GM12878 (cell line): Measurements from ENCODE around the gene ADAM10. TPM values are rescaled to one million over a fixed set of nuclear protein-coding genes. Genes with fewer than 3 reads are reported as not detected.

Experiments used
- ATAC-seq: fragments of 200-7000 bp; cut with Tn5 transposase; 3 replicates; pipeline ENCODE4 v1.9.1; 2020; ENCODE audit warnings: mild to moderate bottlenecking, moderate library complexity
- BruUV-seq: library from RNA; stranded (reverse); fragments of 400-500 nt; replicated peaks from 2 replicates; lab custom pipeline; 2021; lab: Mats Ljungman, UMichigan
- CTCF ChIA-PET: fragments of 300-600 bp; sonication (Branson Sonifier 250); formaldehyde crosslinking; extraction: SDS; loops from one replicate; lab custom pipeline; 2021; ENCODE audit warnings: inconsistent platforms; lab: Yijun Ruan, JAX
- POLR2A ChIA-PET: fragments of 350-600 bp; formaldehyde crosslinking; extraction: SDS; loops from one replicate; lab custom pipeline; 2021; ENCODE audit warnings: inconsistent platforms; lab: Charles Lee
- RAD21 ChIA-PET: fragments of 300-600 bp; sonication (Branson Sonifier 250); formaldehyde crosslinking; loops from one replicate; lab custom pipeline; 2023; ENCODE audit warnings: antibody characterized with exemption; ENCODE audit not compliant: unreplicated experiment; lab: Charles Lee
- SMC1A ChIA-PET: fragments of 300-600 bp; sonication (Branson Sonifier 250); formaldehyde crosslinking; loops from one replicate; lab custom pipeline; 2023; ENCODE audit not compliant: unreplicated experiment, uncharacterized antibody; lab: Charles Lee
- DNase-seq: peaks from one replicate; pipeline ENCODE4 v3.0.0-alpha.2; 2011; ENCODE audit warnings: low read depth, low spot score
- FAIRE-seq: peaks from 3 replicates; lab custom pipeline; 2011; peaks lifted over from hg19 to GRCh38; lab: Jason Lieb, UNC
- H2AFZ ChIP-seq: 2 replicates; pipeline ENCODE4 v1.6.0; 2011; ENCODE audit warnings: low read depth, low read length, control low read depth; ENCODE audit not compliant: control insufficient read depth
- H3K27ac ChIP-seq: 2 replicates; pipeline ENCODE4 v1.5.1; 2011; ENCODE audit warnings: control low read depth; ENCODE audit not compliant: control insufficient read depth, insufficient read depth
- H3K27me3 ChIP-seq, 2 experiments: replicated peaks in 1 of 2; 2 replicates each; pipeline versions ENCODE4 v1.6.0 to v1.6.1; 2011; ENCODE audit warnings: low read length in 1 of 2; ENCODE audit not compliant: control insufficient read depth in 2 of 2, insufficient read depth in 2 of 2
- H3K36me3 ChIP-seq, 2 experiments: 2 replicates each; pipeline ENCODE4 v1.5.1; 2011; ENCODE audit warnings: low read length in 1 of 2; ENCODE audit not compliant: control insufficient read depth in 2 of 2, insufficient read depth in 2 of 2
- H3K4me1 ChIP-seq: 2 replicates; pipeline ENCODE4 v1.6.1; 2011; ENCODE audit warnings: mild to moderate bottlenecking, low read length, moderate library complexity, mixed read lengths; ENCODE audit not compliant: control insufficient read depth, insufficient read depth
- H3K4me2 ChIP-seq: 2 replicates; pipeline ENCODE4 v1.6.0; 2011; ENCODE audit warnings: control low read depth; ENCODE audit not compliant: control insufficient read depth, insufficient read depth
- H3K4me3 ChIP-seq: fragments of 200-600 bp; sonication (generic); 2 replicates; pipeline ENCODE4 v1.5.1; 2016
- H3K79me2 ChIP-seq: 2 replicates; pipeline ENCODE4 v1.6.0; 2011; ENCODE audit warnings: low read length; ENCODE audit not compliant: control insufficient read depth, insufficient read depth
- H3K9ac ChIP-seq: 2 replicates; pipeline ENCODE4 v1.8.0; 2011; ENCODE audit warnings: low read length, control low read depth, mixed read lengths; ENCODE audit not compliant: control insufficient read depth, insufficient read depth
- H3K9me3 ChIP-seq: replicated peaks from 3 replicates; pipeline ENCODE4 v1.5.1; 2011; ENCODE audit warnings: mild to moderate bottlenecking, low read length; ENCODE audit not compliant: control insufficient read depth, insufficient read depth
- H4K20me1 ChIP-seq: 2 replicates; pipeline ENCODE4 v1.6.0; 2011; ENCODE audit not compliant: control insufficient read depth, insufficient read depth
- CHD1 ChIP-seq: IDR thresholded peaks from 2 replicates; pipeline ENCODE4 v1.6.1; 2012; ENCODE audit warnings: low read depth, low read length, improper control_type of control experiment
- EGR1 ChIP-seq, 2 experiments: IDR thresholded peaks; 1 replicate in 1 of 2; 2 replicates in 1 of 2; pipeline ENCODE4 v1.6.1; 2011 to 2012; ENCODE audit warnings: low read depth in 2 of 2, low read length in 2 of 2, borderline replicate concordance in 1 of 2, mild to moderate bottlenecking in 1 of 2, moderate library complexity in 1 of 2
- NFXL1 ChIP-seq: fragments of 450-650 bp; IDR thresholded peaks from 2 replicates; pipeline ENCODE4 v1.6.1; 2017; ENCODE audit warnings: antibody characterized with exemption, mild to moderate bottlenecking, borderline replicate concordance
- ZBED1 ChIP-seq: IDR thresholded peaks from 2 replicates; pipeline ENCODE4 v1.6.1; 2016; ENCODE audit warnings: borderline replicate concordance
- WGBS: methylation state at CpG from one replicate; pipeline ENCODE4 v1.1.6; 2016; ENCODE audit warnings: low lambda C conversion rate; ENCODE audit not compliant: insufficient replicate concordance, insufficient coverage; ENCODE audit errors: missing lambda C conversion rate; 5-methylcytosine and 5-hydroxymethylcytosine counted together
- in situ Hi-C: fragments of 300-500 bp; cut with MboI; formaldehyde crosslinking; loops from 9 replicates; pipeline ENCODE4 v1.14.3; 2018; ENCODE audit warnings: mixed read lengths
- intact Hi-C: fragments of 100-400 bp; cut with micrococcal nuclease; formaldehyde crosslinking; loops from one replicate; pipeline ENCODE4 v1.14.2; 2022; ENCODE audit not compliant: unreplicated experiment
- polyA plus RNA-seq, 11 experiments: library from polyadenylated mRNA; depleted of rRNA in 4 of 11; unstranded in 6 of 11; stranded (reverse) in 5 of 11; fragments of >200 nt; fragmentation: Nextera tagmentation in 4 of 11; fragmentation: Illumina TruSeq in 1 of 11; extraction: Ambion mirVana in 4 of 11; extraction: Trizol in 1 of 11; gene quantifications; 1 replicate in 1 of 11; 2 replicates in 10 of 11; pipeline versions ENCODE4 v1.2.1 to v1.2.3, GENCODE V29; 2011 to 2016; ENCODE audit warnings: inconsistent platforms in 2 of 11, missing spikeins in 2 of 11, low read depth in 1 of 11
- total RNA-seq, 4 experiments: library from RNA; depleted of rRNA in 3 of 4; stranded (reverse); fragments of >200 nt in 3 of 4; fragmentation: Illumina TruSeq in 1 of 4; extraction: Trizol in 1 of 4; gene quantifications; 2 replicates each; pipeline versions ENCODE4 v1.2.1 to v1.2.3, GENCODE V29; 2013 to 2021

The ADAM10 gene
- total and polyA plus RNA-seq, 10 of the 15 experiments (the other 5 are each of a cell fraction or from before 2014, with no cell fraction given), result 10.0 to 88.9 (median 51.7) TPM

GRCh38 chr15:58746174-58746573 lies 3.3 kb downstream of the ADAM10 start:
- no peaks in the 10 kb centered on the region for H3K36me3 ChIP-seq
- H3K4me1 ChIP-seq, result no peaks in the 10 kb centered on the region
- no peaks in the 10 kb centered on the region for H4K20me1 ChIP-seq
- WGBS, result 100% methylated on average over 1 of the region's 1 CpG
- in situ Hi-C loops, result no loop called here
- ChIA-PET CTCF (interaction anchor here (0.5 to 2.2 kb wide), 5 partner anchors 8 to 819 kb away, joined by 3 to 10 read pairs (median 4); partner anchors contain the start of gene MINDY2), POLR2A (interaction anchor here (0.9 to 2.3 kb wide), 3 partner anchors 22 to 25 kb away, joined by 3 to 10 read pairs (median 3); partner anchors contain the start of gene MINDY2), RAD21 (interaction anchor here (0.8 to 1.8 kb wide), 5 partner anchors 10 to 229 kb away, joined by 4 to 6 read pairs (median 5); partner anchors contain the start of gene MINDY2), SMC1A (interaction anchor here (0.8 to 4.5 kb wide), 14 partner anchors 8 to 477 kb away, joined by 3 to 24 read pairs (median 5); partner anchors contain the start of gene MINDY2)
- no TSS peak for BruUV-seq
- peaks cover 83% of the 10 kb centered on the region for H3K79me2 ChIP-seq
- no peak for ATAC-seq
- H3K9me3 ChIP-seq, result no peaks in the 10 kb centered on the region; the same call in 2 of the 3 replicates
- H3K27me3 ChIP-seq, result no peaks in the 10 kb centered on the region
- H3K4me3 ChIP-seq, result peak overlapping the region; percentile 94; the same call in 1 of the 2 replicates
- TF ChIP-seq CHD1, result no peak
- no peak for TF ChIP-seq EGR1 (IDR thresholded peaks at IDR 0.05; ENCODE audit: borderline replicate concordance in 1 of 2, low read depth in 2 of 2, low read length in 2 of 2)
- TF ChIP-seq NFXL1, result no peak
- TF ChIP-seq ZBED1, result no peak
- FAIRE-seq, result no peak
- peak overlapping the region; percentile 57 for H3K4me2 ChIP-seq
- intact Hi-C loops, result loop anchor here (5.0 to 10.0 kb wide), 2 partner anchors 291 to 519 kb away; no protein-coding TSS in a partner anchor
- no peak overlapping the region for H3K27ac ChIP-seq
- no peak overlapping the region for H2AFZ ChIP-seq
- H3K9ac ChIP-seq, result no peak overlapping the region; the same call in 1 of the 2 replicates
- no peak for DNase-seq
